Hepatocyte (in vitro differentiated cells): Measurements from ENCODE around the gene HES4. TPM values are rescaled to one million over a fixed set of nuclear protein-coding genes. Genes with fewer than 3 reads are reported as not detected.

Source experiments
- DNase-seq: peaks from one replicate; pipeline ENCODE4 v3.0.0-alpha.2; 2016; ENCODE audit warnings: low spot score
- H2AFZ ChIP-seq: fragments of 200-600 bp; sonication (generic); 2 replicates; pipeline ENCODE4 v1.6.0; 2016; ENCODE audit warnings: antibody characterized with exemption, mild to moderate bottlenecking
- H3K27ac ChIP-seq: fragments of 200-600 bp; sonication (generic); 2 replicates; pipeline ENCODE4 v1.5.1; 2016; ENCODE audit warnings: mild to moderate bottlenecking
- H3K27me3 ChIP-seq: fragments of 200-600 bp; sonication (generic); 2 replicates; pipeline ENCODE4 v1.6.1; 2016
- H3K36me3 ChIP-seq: fragments of 200-600 bp; sonication (generic); replicated peaks from 2 replicates; pipeline ENCODE4 v1.5.1; 2016; ENCODE audit warnings: low read depth; ENCODE audit not compliant: insufficient read depth
- H3K4me1 ChIP-seq: fragments of 200-600 bp; sonication (generic); 2 replicates; pipeline ENCODE4 v1.5.1; 2016; ENCODE audit warnings: mild to moderate bottlenecking, moderate library complexity; ENCODE audit not compliant: insufficient read depth
- H3K4me2 ChIP-seq: fragments of 200-600 bp; sonication (generic); 2 replicates; pipeline ENCODE4 v1.6.0; 2016
- H3K4me3 ChIP-seq: fragments of 200-600 bp; sonication (generic); 2 replicates; pipeline ENCODE4 v1.5.1; 2016; ENCODE audit warnings: mild to moderate bottlenecking
- H3K79me2 ChIP-seq: fragments of 200-600 bp; sonication (generic); 2 replicates; pipeline ENCODE4 v1.6.0; 2017; ENCODE audit warnings: mild to moderate bottlenecking
- H3K9me2 ChIP-seq: fragments of 200-600 bp; sonication (generic); replicated peaks from 2 replicates; pipeline ENCODE4 v1.6.0; 2017; ENCODE audit warnings: mild to moderate bottlenecking; ENCODE audit not compliant: insufficient read depth
- H3K9me3 ChIP-seq: fragments of 200-600 bp; sonication (generic); 2 replicates; pipeline ENCODE4 v1.5.1; 2016; ENCODE audit warnings: low read depth, mild to moderate bottlenecking
- H4K20me1 ChIP-seq: fragments of 200-600 bp; sonication (generic); 2 replicates; pipeline ENCODE4 v1.6.0; 2016; ENCODE audit warnings: mild to moderate bottlenecking; ENCODE audit not compliant: insufficient read depth, poor library complexity, severe bottlenecking
- CTCF ChIP-seq: fragments of 200-600 bp; sonication (generic); IDR thresholded peaks from 2 replicates; pipeline ENCODE4 v1.5.1; 2016; ENCODE audit warnings: antibody characterized with exemption, mild to moderate bottlenecking; ENCODE audit not compliant: poor library complexity
- EZH2 ChIP-seq: fragments of 200-600 bp; sonication (generic); IDR thresholded peaks from 2 replicates; pipeline ENCODE4 v1.6.1; 2016; ENCODE audit warnings: antibody characterized with exemption, mild to moderate bottlenecking, borderline replicate concordance
- EZH2phosphoT487 ChIP-seq: fragments of 200-600 bp; sonication (generic); IDR thresholded peaks from one replicate; pipeline ENCODE4 v1.6.1; 2018; ENCODE audit warnings: antibody characterized with exemption, mild to moderate bottlenecking, low read depth, moderate library complexity; ENCODE audit not compliant: unreplicated experiment, severe bottlenecking
- WGBS: methylation state at CpG from one replicate; pipeline ENCODE4 v1.1.6; 2016; ENCODE audit warnings: low lambda C conversion rate; ENCODE audit errors: missing lambda C conversion rate; 5-methylcytosine and 5-hydroxymethylcytosine counted together
- polyA plus RNA-seq: library from polyadenylated mRNA; unstranded; fragments of >200 nt; fragmentation: Nextera tagmentation; extraction: Ambion mirVana; gene quantifications from 2 replicates; pipeline ENCODE4 v1.2.1, GENCODE V29; 2016
- total RNA-seq: library from RNA; depleted of rRNA; stranded (reverse); fragments of >200 nt; gene quantifications from 2 replicates; pipeline ENCODE4 v1.2.3, GENCODE V29; 2014

The HES4 gene
- total and polyA plus RNA-seq, 2 experiments from 2014 or later: 28.7 to 74.5 TPM

- H3K36me3 ChIP-seq: no peaks in the 10 kb centered on the region
- DNase-seq: peak; percentile 69
- WGBS: 32% methylated on average over 20 of the region's 29 CpGs
- H3K9me3 ChIP-seq: no peaks in the 10 kb centered on the region
- H3K4me1 ChIP-seq: no peaks in the 10 kb centered on the region
- no peak overlapping the region for H3K4me3 ChIP-seq
- H3K79me2 ChIP-seq: no peaks in the 10 kb centered on the region
- H2AFZ ChIP-seq: peak overlapping the region; percentile 60
- H4K20me1 ChIP-seq: no peaks in the 10 kb centered on the region
- TF ChIP-seq CTCF (peak; percentile 96), EZH2phosphoT487 (no peak)
- peaks cover 5% of the 10 kb centered on the region for H3K27me3 ChIP-seq
- H3K27ac ChIP-seq: no peak overlapping the region
- H3K9me2 ChIP-seq: no peaks in the 10 kb centered on the region
- H3K4me2 ChIP-seq: peak overlapping the region; percentile 95
Measured at GRCh38 chr1:983798-984475, 16.0 kb downstream of the HES4 start.

DNA sequence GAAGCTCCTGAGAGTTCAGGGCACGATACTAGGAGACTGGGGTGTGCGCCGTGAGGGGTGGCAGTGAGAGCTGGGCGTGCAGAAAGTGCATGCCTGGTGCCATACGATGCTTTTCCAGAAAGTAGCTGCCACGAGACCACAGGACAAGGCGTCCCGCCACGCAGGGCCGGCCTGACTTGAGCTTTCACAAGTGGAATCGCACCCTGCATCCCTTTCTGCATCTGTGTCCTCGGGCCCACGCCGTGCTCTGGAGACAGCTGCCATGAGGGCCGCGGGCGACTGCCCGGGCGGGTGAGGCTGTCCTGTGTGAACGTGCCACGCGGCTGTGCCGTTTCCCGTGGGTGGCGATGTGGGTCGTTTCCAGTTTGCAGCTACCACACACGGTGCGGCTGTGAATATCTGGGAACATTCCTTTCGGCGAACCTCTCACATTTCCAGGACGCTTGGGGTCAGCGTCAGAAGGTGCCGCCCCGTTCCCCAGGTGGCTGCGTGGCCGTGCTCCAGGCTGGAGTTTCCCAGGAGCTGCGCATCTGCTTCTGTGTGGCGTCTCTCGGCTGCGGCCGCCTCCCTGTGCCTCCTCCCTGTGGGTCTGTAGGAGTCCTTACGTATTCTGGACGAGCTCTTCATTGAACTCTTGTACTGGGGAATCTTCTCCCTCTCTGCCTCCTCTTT lies 17.0 kb downstream of the HES4 start:
- DNase-seq: no peak
- Histone ChIP-seq H3K9me2 (no peaks in the 10 kb centered on the region), H3K9me3 (no peaks in the 10 kb centered on the region), H3K27ac (no peak overlapping the region), H3K4me1 (no peaks in the 10 kb centered on the region), H3K4me2 (no peak overlapping the region), H3K36me3 (no peaks in the 10 kb centered on the region), H4K20me1 (no peaks in the 10 kb centered on the region), H3K27me3 (peaks cover 5% of the 10 kb centered on the region), H2AFZ (no peak overlapping the region), H3K4me3 (no peak overlapping the region), H3K79me2 (no peaks in the 10 kb centered on the region)
- 91% methylated on average over 41 of the region's 43 CpGs for WGBS
- no peak for TF ChIP-seq CTCF
- TF ChIP-seq EZH2: no peak
- TF ChIP-seq EZH2phosphoT487: no peak

DNA sequence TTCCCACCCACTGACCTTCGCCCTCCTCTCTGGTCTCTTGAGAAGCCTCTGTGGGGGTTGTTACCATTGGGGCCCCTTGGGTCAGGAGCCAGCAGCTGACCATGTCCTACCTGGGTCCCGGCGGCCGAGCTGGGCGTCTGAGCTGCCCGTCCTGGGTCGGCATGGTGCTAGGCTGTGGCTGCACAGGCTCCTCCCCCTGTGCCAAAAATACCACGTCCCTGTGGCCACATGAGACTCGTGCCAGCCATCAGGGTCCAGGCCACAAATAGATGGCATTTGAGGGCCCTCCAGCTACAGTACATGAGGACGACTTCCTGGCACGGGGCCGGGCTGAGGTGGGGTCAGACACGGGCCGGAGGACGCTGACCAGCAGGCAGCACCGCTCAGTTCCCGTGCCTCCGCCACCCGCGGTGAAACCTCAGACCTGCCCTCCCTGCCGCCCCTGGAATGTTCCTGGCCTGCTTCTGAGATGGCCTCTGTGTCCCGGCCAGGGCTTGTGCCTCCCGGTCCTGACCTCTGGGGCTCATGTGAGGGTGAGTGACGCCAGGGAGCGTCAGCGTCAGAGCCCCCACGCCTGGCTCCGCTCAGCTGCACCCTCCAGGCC lies 17.8 kb downstream of the HES4 start, which contains the start of gene PERM1:
Gene PERM1 (minus strand): TSS at position 139 of the 604 bp plus-strand sequence. CDS start 1,064 bp downstream, outside the sequence.
- Histone ChIP-seq H3K27ac (no peak within 1 kb of the TSS), H3K36me3 (no peaks in the 10 kb centered on the region), H3K4me1 (no peaks in the 10 kb centered on the region), H3K27me3 (peaks cover 5% of the 10 kb centered on the region), H3K4me2 (no peak within 1 kb of the TSS), H4K20me1 (no peaks in the 10 kb centered on the region), H3K9me3 (no peaks in the 10 kb centered on the region), H3K9me2 (no peaks in the 10 kb centered on the region), H3K4me3 (no peak within 1 kb of the TSS), H3K79me2 (no peaks in the 10 kb centered on the region), H2AFZ (no peak within 1 kb of the TSS)
- no peak for TF ChIP-seq CTCF
- TF ChIP-seq EZH2: no peak
- no peak for TF ChIP-seq EZH2phosphoT487
- no peak for DNase-seq
- 82% methylated on average over 28 of the region's 28 CpGs for WGBS
